HT-29 (cell line): Measurements from ENCODE around the gene ZNF771. TPM values are rescaled to one million over a fixed set of nuclear protein-coding genes. Genes with fewer than 3 reads are reported as not detected.
"Not testable (repeated sequence)": the region's sequence is repeated elsewhere in the genome, so short reads cannot be mapped to it uniquely, and the experiment has no call there.

Experiments used
- DNase-seq: peaks from one replicate; pipeline ENCODE4 v3.0.0-alpha.2; 2015; ENCODE audit warnings: low spot score
- total RNA-seq: library from RNA; depleted of rRNA; stranded (reverse); fragments of >200 nt; shearing (Covaris generic); gene quantifications from 2 replicates; pipeline ENCODE4 v1.2.3, GENCODE V29; 2014

The ZNF771 gene
- total RNA-seq, 1 experiment from 2014 or later = 12.6 TPM

GRCh38 chr16:30375864-30376263, 31.5 kb upstream of the ZNF771 start:
- no peak for DNase-seq

- no peak for DNase-seq
Measured at GRCh38 chr16:30376461-30376902, 30.9 kb upstream of the ZNF771 start.

GRCh38 chr16:30377050-30377811, 30.2 kb upstream of the ZNF771 start:
- no peak for DNase-seq

- DNase-seq = peak; percentile 89
Measured at GRCh38 chr16:30377812-30378235, 29.6 kb upstream of the ZNF771 start.

GRCh38 chr16:30378236-30379157, 28.9 kb upstream of the ZNF771 start:
- DNase-seq = peak; percentile 96

GRCh38 chr16:30379158-30379783, 28.1 kb upstream of the ZNF771 start:
- no peak for DNase-seq

GRCh38 chr16:30380072-30380802, 27.2 kb upstream of the ZNF771 start:
- no peak for DNase-seq

- no peak for DNase-seq
Measured at GRCh38 chr16:30380803-30381208, 26.6 kb upstream of the ZNF771 start.

- DNase-seq = no peak
Measured at GRCh38 chr16:30381291-30382041, 25.9 kb upstream of the ZNF771 start.

- no peak for DNase-seq
Measured at GRCh38 chr16:30382111-30382881, 25.1 kb upstream of the ZNF771 start, which contains the start of gene SEPTIN1. Gene SEPTIN1 (minus strand): TSS chr16:30382561. CDS start chr16:30382542, 19 bp downstream.

- no peak for DNase-seq
Measured at GRCh38 chr16:30383521-30383920, 23.9 kb upstream of the ZNF771 start.

- DNase-seq = no peak
Measured at GRCh38 chr16:30394592-30395154, 12.7 kb upstream of the ZNF771 start.

GRCh38 chr16:30395155-30395991, 12.0 kb upstream of the ZNF771 start, which contains the start of gene ZNF48:
Gene ZNF48 (plus strand): TSS chr16:30395420. CDS start chr16:30395795, 375 bp downstream.
- peak; percentile 89 for DNase-seq

- no peak for DNase-seq
Measured at GRCh38 chr16:30395992-30396585, 11.3 kb upstream of the ZNF771 start.

GRCh38 chr16:30396627-30397026, 10.8 kb upstream of the ZNF771 start:
- DNase-seq = not testable (repeated sequence)

GRCh38 chr16:30397056-30397455, 10.3 kb upstream of the ZNF771 start:
- no peak for DNase-seq

GRCh38 chr16:30397776-30398660, 9.4 kb upstream of the ZNF771 start:
- DNase-seq = peak; percentile 58
